Mesodermal cell (in vitro differentiated cells): ENCODE measurements around the gene C11orf42.

ENCODE experiments used
- H3K27ac ChIP-seq: 2 replicates; pipeline ENCODE4 v1.7.0; 2013; ENCODE audit warnings: mild to moderate bottlenecking, low read depth, low read length, moderate library complexity; ENCODE audit not compliant: severe bottlenecking
- H3K36me3 ChIP-seq: 2 replicates; pipeline ENCODE4 v1.7.1; 2013; ENCODE audit warnings: mild to moderate bottlenecking, low read length, moderate library complexity; ENCODE audit not compliant: control insufficient read depth, insufficient read depth
- H3K4me1 ChIP-seq: one replicate; pipeline ENCODE4 v1.7.1; 2013; ENCODE audit warnings: mild to moderate bottlenecking, low read length; ENCODE audit not compliant: insufficient read depth, control insufficient read depth, poor library complexity, severe bottlenecking
- H3K4me3 ChIP-seq: 2 replicates; pipeline ENCODE4 v1.7.0; 2013; ENCODE audit warnings: low read length, control low read depth, mild to moderate bottlenecking; ENCODE audit not compliant: insufficient read depth, poor library complexity, severe bottlenecking; ENCODE audit errors: extremely low read depth
- H3K9me3 ChIP-seq: 2 replicates; pipeline ENCODE4 v1.7.1; 2013; ENCODE audit warnings: mild to moderate bottlenecking, low read length, moderate library complexity; ENCODE audit not compliant: control insufficient read depth
- WGBS, 2 experiments: methylation state at CpG; one replicate each; pipeline ENCODE4 v1.1.5; 2013; ENCODE audit warnings: missing lambda C conversion rate in 2 of 2; ENCODE audit not compliant: insufficient coverage in 2 of 2; 5-methylcytosine and 5-hydroxymethylcytosine counted together

The C11orf42 gene

DNA sequence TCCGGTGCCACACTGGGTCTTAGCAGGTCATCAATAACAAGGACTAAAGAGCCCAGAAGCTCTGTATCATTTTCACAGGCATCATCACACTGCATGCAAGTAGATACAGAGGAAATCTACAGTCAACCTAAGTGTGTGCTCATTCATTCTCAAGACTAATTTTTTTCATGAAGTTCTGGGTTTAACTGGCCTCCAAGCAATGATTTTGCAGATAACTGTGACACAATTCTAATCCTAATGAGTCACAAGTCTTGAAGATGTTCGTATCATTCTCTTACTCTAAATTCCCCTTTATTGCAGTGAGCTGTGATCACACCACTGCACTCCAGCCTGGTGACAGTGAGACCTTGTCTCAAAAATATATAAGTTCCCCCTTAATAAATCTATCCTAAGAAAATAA is 3.9 kb upstream of the C11orf42 start:
- 94% methylated on average over 2 of the region's 2 CpGs; no CpG with 5 or more reads in 1 of the 2 experiments for WGBS, 2 experiments

GRCh38 chr11:6202041-6202440 is 3.3 kb upstream of the C11orf42 start:
- Histone ChIP-seq H3K27ac (no peak overlapping the region), H3K4me3 (no peak overlapping the region), H3K4me1 (no peaks in the 10 kb centered on the region), H3K9me3 (no peaks in the 10 kb centered on the region), H3K36me3 (peaks cover 11% of the 10 kb centered on the region)
- WGBS, 2 experiments: 90 to 100% methylated on average over 1 of the region's 1 CpG

More for the DNA sequence above, 3.9 kb upstream of the C11orf42 start:
- Histone ChIP-seq H3K36me3 (peaks cover 6% of the 10 kb centered on the region), H3K27ac (no peak overlapping the region), H3K4me1 (no peaks in the 10 kb centered on the region), H3K9me3 (no peaks in the 10 kb centered on the region), H3K4me3 (no peak overlapping the region)

- Histone ChIP-seq H3K9me3 (no peaks in the 10 kb centered on the region), H3K4me1 (no peaks in the 10 kb centered on the region), H3K27ac (no peak overlapping the region), H3K36me3 (peaks cover 12% of the 10 kb centered on the region), H3K4me3 (no peak overlapping the region)
- 92 to 95% methylated on average over 3 of the region's 3 CpGs for WGBS, 2 experiments
Measured at GRCh38 chr11:6203327-6203726, 2.0 kb upstream of the C11orf42 start.

DNA sequence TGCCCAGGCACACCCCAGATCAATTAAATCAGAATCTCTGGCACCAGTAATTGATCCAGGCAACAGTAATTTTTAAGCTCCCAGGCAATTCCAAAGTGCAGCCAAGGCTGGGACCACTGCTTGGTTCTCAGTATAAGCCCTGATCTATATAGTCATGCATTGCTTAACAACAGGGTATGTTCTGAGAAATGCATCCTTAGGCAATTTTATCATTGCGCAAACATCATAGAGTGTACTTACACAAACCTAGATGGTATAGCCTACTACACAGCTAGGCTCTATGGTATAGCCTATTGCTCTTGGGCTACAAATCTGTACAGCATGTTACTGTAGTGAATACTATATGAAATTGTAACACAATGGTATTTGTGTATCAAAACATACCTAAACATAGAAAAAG is 651 bp upstream of the C11orf42 start:
- no CpG with 5 or more reads among the region's 1 CpG for WGBS, 2 experiments
- no peaks in the 10 kb centered on the region for H3K4me1 ChIP-seq
- H3K36me3 ChIP-seq: peaks cover 23% of the 10 kb centered on the region
- H3K27ac ChIP-seq: no peak overlapping the region
- H3K9me3 ChIP-seq: no peaks in the 10 kb centered on the region
- no peak overlapping the region for H3K4me3 ChIP-seq

DNA sequence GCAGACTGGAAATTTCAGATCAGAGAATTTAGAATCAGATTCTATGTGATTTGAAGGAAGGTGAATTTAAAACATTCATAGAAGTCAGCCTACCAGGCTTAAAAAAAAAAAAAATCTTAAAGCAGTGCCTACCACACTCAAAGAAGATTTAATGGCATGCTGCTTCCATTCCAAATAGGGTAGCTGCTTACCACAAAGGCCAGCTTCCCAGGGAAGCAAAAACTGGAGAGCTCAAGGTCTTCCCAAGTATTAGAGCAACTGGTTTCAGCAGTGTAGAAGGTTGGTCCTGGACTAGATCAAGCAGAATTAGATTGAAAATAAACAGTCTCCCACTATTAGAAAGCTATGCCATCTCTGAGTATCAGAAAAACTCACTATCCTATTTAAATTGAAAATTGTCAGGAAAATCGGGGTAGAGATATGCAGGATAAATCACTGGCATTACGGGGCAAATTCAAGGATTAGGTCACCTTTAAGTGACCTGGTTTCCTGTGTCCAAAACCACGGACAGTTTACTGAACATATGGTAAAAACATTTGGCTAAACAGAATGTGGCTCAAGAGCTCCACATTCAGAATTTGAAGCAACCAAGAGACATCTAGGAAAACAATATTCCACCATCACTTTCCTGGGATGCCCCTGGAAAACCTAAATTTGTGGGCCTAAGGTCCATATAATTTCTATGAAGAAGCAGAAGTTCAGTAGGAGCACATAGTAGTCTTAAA is 1.3 kb downstream of the C11orf42 start:
- Histone ChIP-seq H3K9me3 (no peaks in the 10 kb centered on the region), H3K36me3 (peaks cover 42% of the 10 kb centered on the region), H3K27ac (no peak overlapping the region), H3K4me3 (no peak overlapping the region), H3K4me1 (no peaks in the 10 kb centered on the region)
- 92 to 97% methylated on average over 2 to 3 of the region's 3 CpGs for WGBS, 2 experiments

GRCh38 chr11:6209801-6210200 is 4.4 kb downstream of the C11orf42 start:
- Histone ChIP-seq H3K9me3 (no peaks in the 10 kb centered on the region), H3K4me1 (no peaks in the 10 kb centered on the region), H3K4me3 (no peak overlapping the region), H3K36me3 (peaks cover 68% of the 10 kb centered on the region), H3K27ac (no peak overlapping the region)
- 96% methylated on average over 10 to 12 of the region's 12 CpGs for WGBS, 2 experiments

GRCh38 chr11:6210274-6210955 is 5.1 kb downstream of the C11orf42 start:
- Histone ChIP-seq H3K4me1 (no peaks in the 10 kb centered on the region), H3K36me3 (peaks cover 72% of the 10 kb centered on the region), H3K4me3 (no peak overlapping the region), H3K9me3 (no peaks in the 10 kb centered on the region), H3K27ac (no peak overlapping the region)
- WGBS, 2 experiments: 95 to 98% methylated on average over 5 to 7 of the region's 9 CpGs

DNA sequence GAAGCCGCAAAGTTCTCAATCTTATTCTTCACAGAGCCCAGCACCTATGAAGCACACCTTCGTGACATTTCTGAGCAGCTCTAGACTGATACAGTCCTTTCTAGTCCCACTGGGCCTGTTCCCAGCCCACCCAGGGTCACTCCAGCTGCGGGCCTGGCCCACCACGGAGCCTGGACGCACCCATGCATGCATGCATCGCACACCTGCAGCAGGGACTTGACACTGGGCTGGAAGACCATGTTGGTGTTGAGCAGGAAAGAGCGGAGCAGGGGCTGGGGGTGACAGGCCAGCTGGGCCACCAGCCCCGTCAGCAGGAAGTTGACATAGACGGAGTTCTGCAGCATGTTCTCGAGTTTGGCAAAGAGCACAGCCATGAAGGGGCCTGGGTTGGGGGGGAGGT is 9.2 kb downstream of the C11orf42 start:
- H3K4me3 ChIP-seq: no peak overlapping the region
- WGBS, 2 experiments: 94 to 96% methylated on average over 8 to 10 of the region's 10 CpGs
- H3K4me1 ChIP-seq: peaks cover 5% of the 10 kb centered on the region
- peaks cover 84% of the 10 kb centered on the region for H3K36me3 ChIP-seq
- no peak overlapping the region for H3K27ac ChIP-seq
- H3K9me3 ChIP-seq: no peaks in the 10 kb centered on the region

GRCh38 chr11:6216501-6216900 is 11.1 kb downstream of the C11orf42 start:
- Histone ChIP-seq H3K4me3 (no peak overlapping the region), H3K27ac (no peak overlapping the region), H3K36me3 (peaks cover 82% of the 10 kb centered on the region), H3K4me1 (peaks cover 14% of the 10 kb centered on the region), H3K9me3 (no peaks in the 10 kb centered on the region)
- WGBS, 2 experiments: 94 to 97% methylated on average over 4 of the region's 4 CpGs

- no peaks in the 10 kb centered on the region for H3K9me3 ChIP-seq
- H3K4me3 ChIP-seq: no peak overlapping the region
- H3K4me1 ChIP-seq: peaks cover 14% of the 10 kb centered on the region
- no peak overlapping the region for H3K27ac ChIP-seq
- WGBS, 2 experiments: 92 to 96% methylated on average over 14 to 17 of the region's 19 CpGs
- H3K36me3 ChIP-seq: peaks cover 84% of the 10 kb centered on the region
Measured at GRCh38 chr11:6217722-6218121, 12.4 kb downstream of the C11orf42 start.

DNA sequence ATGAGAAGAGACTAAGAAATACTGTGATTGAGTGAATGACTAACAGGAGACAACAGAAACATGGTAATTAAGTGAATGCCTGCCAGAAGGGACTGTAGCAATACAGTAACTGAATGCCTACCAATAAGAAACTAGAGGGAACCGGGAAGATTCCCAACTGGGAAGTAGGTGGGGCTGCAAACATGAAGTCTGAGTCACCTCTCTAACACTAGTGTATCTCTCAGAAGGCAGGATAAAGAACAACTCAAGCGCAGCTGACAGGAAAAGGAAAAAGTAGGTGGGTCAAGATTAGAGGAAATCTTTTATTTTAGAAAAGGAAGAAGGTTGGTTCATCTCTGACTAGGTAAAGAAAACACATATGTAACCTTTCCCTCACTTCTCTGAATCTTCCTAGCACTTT is 14.0 kb downstream of the C11orf42 start:
- H3K4me1 ChIP-seq: peaks cover 14% of the 10 kb centered on the region
- H3K4me3 ChIP-seq: no peak overlapping the region
- H3K9me3 ChIP-seq: no peaks in the 10 kb centered on the region
- 20 to 40% methylated on average over 1 of the region's 2 CpGs for WGBS, 2 experiments
- no peak overlapping the region for H3K27ac ChIP-seq
- peaks cover 87% of the 10 kb centered on the region for H3K36me3 ChIP-seq
